Body of pancreas (tissue), 4 donors: ENCODE results near the gene TGM4. TPM values are rescaled to one million over a fixed set of nuclear protein-coding genes. Genes with fewer than 3 reads are reported as not detected.

ENCODE experiments used
- ATAC-seq: fragments of 150-250 bp; one replicate; pipeline ENCODE4 v1.9.1; 2016
- DNase-seq, 4 donors: peaks; one replicate each; pipeline ENCODE4 v3.0.0-alpha.2; 2019
- H3K27ac ChIP-seq, 4 donors: fragments of 200-600 bp; sonication (generic); 1 replicate in 3 of 4; 2 replicates in 1 of 4; pipeline versions ENCODE4 v1.5.1 to v1.6.1; 2016 to 2019; ENCODE audit warnings: mild to moderate bottlenecking in 1 of 4, mixed read lengths in 1 of 4, moderate library complexity in 1 of 4
- H3K27me3 ChIP-seq, 2 donors: fragments of 200-600 bp; sonication (generic); one replicate each; pipeline ENCODE4 v1.6.0; 2016; ENCODE audit warnings: mild to moderate bottlenecking in 1 of 2
- H3K36me3 ChIP-seq, 2 donors: fragments of 200-600 bp; sonication (generic); replicated peaks in 1 of 2; 2 replicates each; pipeline ENCODE4 v1.5.1; 2016; ENCODE audit warnings: low read depth in 2 of 2; ENCODE audit not compliant: insufficient read depth in 1 of 2
- H3K4me1 ChIP-seq: fragments of 200-600 bp; sonication (generic); one replicate; pipeline ENCODE4 v1.6.0; 2016
- H3K4me3 ChIP-seq, 2 donors: fragments of 200-600 bp; sonication (generic); 1 replicate in 1 of 2; 2 replicates in 1 of 2; pipeline ENCODE4 v1.5.1; 2016 to 2019
- H3K9me3 ChIP-seq, 3 donors: fragments of 200-600 bp; sonication (generic); 1 replicate in 2 of 3; 2 replicates in 1 of 3; pipeline ENCODE4 v1.5.1; 2016
- CTCF ChIP-seq, 7 experiments: fragments of 450-650 bp in 4 of 7; fragments of 200-600 bp in 3 of 7; sonication (generic) in 3 of 7; IDR thresholded peaks; one replicate each; pipeline ENCODE4 v1.5.1; 2016 to 2019; ENCODE audit warnings: antibody characterized with exemption in 7 of 7
- POLR2A ChIP-seq, 3 donors: fragments of 450-650 bp; IDR thresholded peaks; one replicate each; pipeline ENCODE4 v1.6.1; 2016; ENCODE audit warnings: antibody characterized with exemption in 3 of 3, mild to moderate bottlenecking in 2 of 3
- WGBS, 2 donors: methylation state at CpG; one replicate each; pipeline ENCODE4 v1.1.5; 2017; 5-methylcytosine and 5-hydroxymethylcytosine counted together
- intact Hi-C: fragments of 100-400 bp; cut with DNase I; formaldehyde crosslinking; loops from one replicate; pipeline ENCODE4 v1.15.1; 2023
- total RNA-seq, 2 donors: library from RNA; depleted of rRNA; stranded (reverse); fragments of >200 nt; gene quantifications; one replicate each; pipeline ENCODE4 v1.1.0, GENCODE V29; 2016

The TGM4 gene
- total RNA-seq, 2 donors from 2014 or later = not detected

- Histone ChIP-seq H3K4me3 (no peak overlapping the region), H3K27ac (no peak overlapping the region), H3K27me3 (no peaks in the 10 kb centered on the region), H3K36me3 (no peaks in the 10 kb centered on the region), H3K4me1 (no peaks in the 10 kb centered on the region), H3K9me3 (no peaks in the 10 kb centered on the region)
- intact Hi-C loops = no loop called here
- no peak for TF ChIP-seq CTCF (IDR thresholded peaks at IDR 0.05)
- TF ChIP-seq POLR2A (IDR thresholded peaks at IDR 0.05) = no peak
- no peak for ATAC-seq
- no peak for DNase-seq
- 54 to 63% methylated on average over 4 of the region's 4 CpGs for WGBS, 2 donors
These were observed 33.2 kb downstream of the TGM4 start for GRCh38 chr3:44907612-44908011.

- no peak overlapping the region for H3K27ac ChIP-seq
- ATAC-seq = no peak
- H3K9me3 ChIP-seq = no peaks in the 10 kb centered on the region
- intact Hi-C loops = no loop called here
- H3K27me3 ChIP-seq = no peaks in the 10 kb centered on the region
- WGBS, 2 donors = 35 to 37% methylated on average over 2 of the region's 2 CpGs
- H3K4me1 ChIP-seq = no peaks in the 10 kb centered on the region
- H3K4me3 ChIP-seq = no peak overlapping the region
- TF ChIP-seq POLR2A (IDR thresholded peaks at IDR 0.05) = no peak
- no peak for TF ChIP-seq CTCF (IDR thresholded peaks at IDR 0.05)
- no peak for DNase-seq
- no peaks in the 10 kb centered on the region for H3K36me3 ChIP-seq
These were observed 34.7 kb downstream of the TGM4 start for GRCh38 chr3:44909063-44909462.

GRCh38 chr3:44910693-44911092 is 36.3 kb downstream of the TGM4 start:
- Histone ChIP-seq H3K4me1 (no peaks in the 10 kb centered on the region), H3K27ac (no peak overlapping the region), H3K9me3 (no peaks in the 10 kb centered on the region), H3K36me3 (no peaks in the 10 kb centered on the region), H3K4me3 (no peak overlapping the region), H3K27me3 (no peaks in the 10 kb centered on the region)
- TF ChIP-seq POLR2A (IDR thresholded peaks at IDR 0.05) = no peak
- no peak for TF ChIP-seq CTCF (IDR thresholded peaks at IDR 0.05)
- intact Hi-C loops = no loop called here
- WGBS, 2 donors = 69 to 70% methylated on average over 3 of the region's 3 CpGs
- ATAC-seq (no peak), DNase-seq (no peak)

- Histone ChIP-seq H3K36me3 (no peaks in the 10 kb centered on the region), H3K27ac (no peak overlapping the region), H3K9me3 (no peaks in the 10 kb centered on the region), H3K27me3 (no peaks in the 10 kb centered on the region), H3K4me3 (no peak overlapping the region), H3K4me1 (no peaks in the 10 kb centered on the region)
- ATAC-seq (peak; percentile 69), DNase-seq (peak; percentile 72 to 82 (median 75))
- intact Hi-C loops = no loop called here
- 14 to 49% methylated on average over 2 to 4 of the region's 4 CpGs for WGBS, 2 donors
- peak; percentile 48 to 80 (median 71) for TF ChIP-seq CTCF (IDR thresholded peaks at IDR 0.05)
- TF ChIP-seq POLR2A (IDR thresholded peaks at IDR 0.05) = no peak
These were observed 39.6 kb downstream of the TGM4 start for GRCh38 chr3:44913868-44914468.

- no peak overlapping the region for H3K4me3 ChIP-seq
- DNase-seq (no peak), ATAC-seq (no peak)
- intact Hi-C loops = loop anchor here (5.0 kb wide), 1 partner anchor 383 kb away; no protein-coding TSS in a partner anchor
- WGBS, 2 donors = 68% methylated on average over 4 of the region's 4 CpGs
- no peaks in the 10 kb centered on the region for H3K36me3 ChIP-seq
- no peaks in the 10 kb centered on the region for H3K4me1 ChIP-seq
- H3K9me3 ChIP-seq = no peaks in the 10 kb centered on the region
- H3K27me3 ChIP-seq = no peaks in the 10 kb centered on the region
- TF ChIP-seq CTCF (IDR thresholded peaks at IDR 0.05) (peak in 1 of 7 experiments; percentile 6), POLR2A (IDR thresholded peaks at IDR 0.05) (no peak)
- H3K27ac ChIP-seq = no peak overlapping the region
These were observed 40.5 kb downstream of the TGM4 start for GRCh38 chr3:44914936-44915335.
